T-helper 2 cell (primary cell): ENCODE measurements around the gene RBM33.

Experiments used
- DNase-seq, 5 experiments: peaks; one replicate each; pipeline versions ENCODE4 v3.0.0 to v3.0.0-alpha.2; 2012 to 2022

The RBM33 gene

GRCh38 chr7:155727616-155728015, 83.2 kb downstream of the RBM33 start:
- no peak for DNase-seq

GRCh38 chr7:155728116-155728515, 83.7 kb downstream of the RBM33 start:
- no peak for DNase-seq

- DNase-seq: no peak
Measured at GRCh38 chr7:155729847-155730246, 85.4 kb downstream of the RBM33 start.

GRCh38 chr7:155731380-155731779, 86.9 kb downstream of the RBM33 start:
- DNase-seq: no peak

- no peak for DNase-seq
Measured at GRCh38 chr7:155731871-155732270, 87.4 kb downstream of the RBM33 start.

- DNase-seq: no peak
Measured at GRCh38 chr7:155732286-155732685, 87.8 kb downstream of the RBM33 start.

GRCh38 chr7:155733582-155734444, 89.4 kb downstream of the RBM33 start:
- peak in 1 of 5 experiments; percentile 55 for DNase-seq

- DNase-seq: no peak
Measured at GRCh38 chr7:155734445-155734809, 90.0 kb downstream of the RBM33 start.

- DNase-seq: no peak
Measured at GRCh38 chr7:155735442-155736115, 91.1 kb downstream of the RBM33 start.

- DNase-seq: no peak
Measured at GRCh38 chr7:155737590-155737989, 93.1 kb downstream of the RBM33 start.

GRCh38 chr7:155738104-155738503, 93.6 kb downstream of the RBM33 start:
- DNase-seq: no peak

GRCh38 chr7:155738652-155739537, 94.4 kb downstream of the RBM33 start:
- DNase-seq: peak in 4 of 5 experiments; percentile 21 to 87 (median 44)

GRCh38 chr7:155739538-155740143, 95.2 kb downstream of the RBM33 start:
- peak in 2 of 5 experiments; percentile 9 to 48 for DNase-seq

GRCh38 chr7:155741082-155741481, 96.6 kb downstream of the RBM33 start:
- no peak for DNase-seq

- DNase-seq: peak in 1 of 5 experiments; percentile 7
Measured at GRCh38 chr7:155741805-155742204, 97.3 kb downstream of the RBM33 start.

GRCh38 chr7:155743177-155743576, 98.7 kb downstream of the RBM33 start:
- DNase-seq: no peak

- DNase-seq: no peak
Measured at GRCh38 chr7:155744971-155745683, 100.7 kb downstream of the RBM33 start.

- no peak for DNase-seq
Measured at GRCh38 chr7:155745737-155746136, 101.3 kb downstream of the RBM33 start.

- no peak for DNase-seq
Measured at GRCh38 chr7:155746188-155746587, 101.7 kb downstream of the RBM33 start.

- no peak for DNase-seq
Measured at GRCh38 chr7:155747209-155747608, 102.7 kb downstream of the RBM33 start.

- no peak for DNase-seq
Measured at GRCh38 chr7:155749578-155749977, 105.1 kb downstream of the RBM33 start.
